Pancreas (tissue), 10 donors: Measurements from ENCODE around the gene ASB10. TPM values are rescaled to one million over a fixed set of nuclear protein-coding genes. Genes with fewer than 3 reads are reported as not detected.

Source experiments
- ATAC-seq, 4 donors: fragments of 200-7000 bp; cut with Tn5 transposase; one replicate each; pipeline versions ENCODE4 v1.8.0 to v1.9.1; 2020; ENCODE audit warnings: mild to moderate bottlenecking in 4 of 4, moderate library complexity in 4 of 4
- DNase-seq, 6 donors: peaks; one replicate each; pipeline ENCODE4 v3.0.0-alpha.2; 2020
- FAIRE-seq: peaks from 2 replicates; lab custom pipeline; 2012; peaks lifted over from hg19 to GRCh38; lab: Jason Lieb, UNC
- H3K27ac ChIP-seq, 4 donors: fragments of 200-600 bp; sonication (generic); 1 replicate in 3 of 4; 2 replicates in 1 of 4; pipeline versions ENCODE4 v1.5.0 to v1.8.0; 2020
- H3K27me3 ChIP-seq, 4 donors: fragments of 200-600 bp; one replicate each; pipeline ENCODE4 v1.8.0; 2021
- H3K36me3 ChIP-seq, 3 donors: fragments of 200-600 bp; sonication (generic) in 1 of 3; one replicate each; pipeline versions ENCODE4 v1.5.0 to v1.8.0; 2020 to 2021
- H3K4me1 ChIP-seq, 3 donors: fragments of 200-600 bp; one replicate each; pipeline ENCODE4 v1.8.0; 2021
- H3K4me3 ChIP-seq, 4 donors: fragments of 200-600 bp; sonication (generic) in 2 of 4; one replicate each; pipeline versions ENCODE4 v1.5.0 to v1.8.0; 2020 to 2021
- H3K9me3 ChIP-seq, 4 donors: fragments of 200-600 bp; one replicate each; pipeline ENCODE4 v1.8.0; 2021
- WGBS, 2 donors: extraction: QIAGEN DNeasy Blood & Tissue Kit; methylation state at CpG; one replicate each; pipeline ENCODE4 v1.1.7; 2013; 5-methylcytosine and 5-hydroxymethylcytosine counted together
- intact Hi-C, 3 donors: fragments of 100-400 bp; cut with DNase I; formaldehyde crosslinking; loops; one replicate each; pipeline versions ENCODE4 v1.11.1 to v1.14.2; 2022
- polyA plus RNA-seq, 2 donors: library from polyadenylated mRNA; stranded (reverse); fragments of 200-250 nt; gene quantifications; one replicate each; pipeline ENCODE4 v1.2.3, GENCODE V29; 2013
- total RNA-seq, 6 donors: library from RNA; stranded (reverse); fragmentation: NEBNext Ultra II Directional in 4 of 6; extraction: Animal tissue kit (Norgen Biotek cat#: 25700) in 4 of 6; gene quantifications; one replicate each; pipeline versions ENCODE4 v1.2.1 to v1.2.4, GENCODE V29; 2021 to 2023
- TF ChIP-seq, protein P1 (sequence below), 4 donors: fragments of 200-600 bp; sonication (generic) in 3 of 4; IDR thresholded peaks; one replicate each; pipeline versions ENCODE4 v1.5.0 to v1.8.0; 2021; ENCODE audit warnings: antibody characterized with exemption in 4 of 4
- donor health status: healthy with polysubstance abuse.
- donor health status: DM: no; HTN: no; CAD: no; lungs with moderate emphysema.
- donor health status: DM: no; HTN: no; CAD: no.
- donor health status: control.
- donor health status: control.
- donor health status: Bipolar disorder and iron deficiency.
- donor health status: DM: yes; HTN: yes; CAD: no.
- donor health status: DM: no; HTN: no; CAD: no.
- donor health status: DM: no; HTN: no; CAD: no.
- donor health status: DM: yes; HTN: yes; CAD: no.

Gene ASB10
- total and polyA plus RNA-seq, 8 donors = not detected

DNA sequence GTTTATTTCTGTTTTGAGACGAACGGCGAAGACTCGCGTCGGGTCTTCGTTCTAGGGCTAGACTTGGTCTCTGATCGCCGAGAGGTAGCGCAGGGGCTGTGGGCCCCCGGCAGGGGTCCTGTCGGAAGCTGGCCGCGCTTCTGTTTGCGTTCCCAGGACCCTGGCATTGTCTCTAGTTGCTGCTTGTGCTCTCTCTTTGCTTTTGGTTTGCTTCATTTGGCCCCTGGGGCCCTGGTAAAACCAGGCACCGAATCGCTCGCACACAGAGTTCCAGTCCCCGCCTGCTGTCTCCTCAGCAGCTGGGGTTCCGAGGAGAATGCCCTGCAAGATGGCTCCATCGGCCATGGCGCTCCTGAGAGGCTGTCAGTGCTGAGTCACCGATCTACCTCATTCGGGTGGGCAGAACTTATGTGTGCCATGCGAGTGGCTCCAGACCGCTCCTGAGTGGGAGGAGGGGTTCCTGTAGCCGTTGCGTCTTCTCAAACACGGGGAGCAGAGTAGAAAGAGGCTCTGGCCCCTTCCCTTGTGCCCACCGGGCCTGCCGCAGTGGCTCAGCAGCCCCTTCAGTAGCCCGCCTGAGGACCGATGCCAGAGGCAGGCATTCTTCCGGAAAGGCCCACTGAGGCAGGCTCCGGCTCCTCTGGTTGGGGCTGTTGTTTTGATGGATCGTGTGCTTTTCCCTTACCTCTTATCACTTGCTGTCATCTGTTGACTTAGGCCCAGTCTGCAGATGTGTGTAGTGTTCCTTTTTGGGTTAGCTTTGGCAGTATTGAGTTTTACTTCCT lies 46.1 kb upstream of the ASB10 start:
- H3K4me3 ChIP-seq = peak overlapping the region; percentile 75 to 99 (median 98)
- H3K36me3 ChIP-seq = peaks cover 0 to 20% (median 4%) of the 10 kb centered on the region in 3 donors
- intact Hi-C loops = no loop called here
- TF ChIP-seq, protein P1, sequence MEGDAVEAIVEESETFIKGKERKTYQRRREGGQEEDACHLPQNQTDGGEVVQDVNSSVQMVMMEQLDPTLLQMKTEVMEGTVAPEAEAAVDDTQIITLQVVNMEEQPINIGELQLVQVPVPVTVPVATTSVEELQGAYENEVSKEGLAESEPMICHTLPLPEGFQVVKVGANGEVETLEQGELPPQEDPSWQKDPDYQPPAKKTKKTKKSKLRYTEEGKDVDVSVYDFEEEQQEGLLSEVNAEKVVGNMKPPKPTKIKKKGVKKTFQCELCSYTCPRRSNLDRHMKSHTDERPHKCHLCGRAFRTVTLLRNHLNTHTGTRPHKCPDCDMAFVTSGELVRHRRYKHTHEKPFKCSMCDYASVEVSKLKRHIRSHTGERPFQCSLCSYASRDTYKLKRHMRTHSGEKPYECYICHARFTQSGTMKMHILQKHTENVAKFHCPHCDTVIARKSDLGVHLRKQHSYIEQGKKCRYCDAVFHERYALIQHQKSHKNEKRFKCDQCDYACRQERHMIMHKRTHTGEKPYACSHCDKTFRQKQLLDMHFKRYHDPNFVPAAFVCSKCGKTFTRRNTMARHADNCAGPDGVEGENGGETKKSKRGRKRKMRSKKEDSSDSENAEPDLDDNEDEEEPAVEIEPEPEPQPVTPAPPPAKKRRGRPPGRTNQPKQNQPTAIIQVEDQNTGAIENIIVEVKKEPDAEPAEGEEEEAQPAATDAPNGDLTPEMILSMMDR (IDR thresholded peaks at IDR 0.05) = no peak
- 3 to 4% methylated on average over 36 of the region's 36 CpGs for WGBS, 2 donors
- H3K9me3 ChIP-seq = no peaks in the 10 kb centered on the region
- ATAC-seq (peak; percentile 51 to 72 (median 66)), DNase-seq (peak in 4 of 6 donors; percentile 45 to 74 (median 63)), FAIRE-seq (no peak)
- H3K27ac ChIP-seq = peak overlapping the region; percentile 30 to 83 (median 62)
- no peaks in the 10 kb centered on the region for H3K27me3 ChIP-seq
- peaks cover 5 to 15% (median 7%) of the 10 kb centered on the region in 3 donors for H3K4me1 ChIP-seq

DNA sequence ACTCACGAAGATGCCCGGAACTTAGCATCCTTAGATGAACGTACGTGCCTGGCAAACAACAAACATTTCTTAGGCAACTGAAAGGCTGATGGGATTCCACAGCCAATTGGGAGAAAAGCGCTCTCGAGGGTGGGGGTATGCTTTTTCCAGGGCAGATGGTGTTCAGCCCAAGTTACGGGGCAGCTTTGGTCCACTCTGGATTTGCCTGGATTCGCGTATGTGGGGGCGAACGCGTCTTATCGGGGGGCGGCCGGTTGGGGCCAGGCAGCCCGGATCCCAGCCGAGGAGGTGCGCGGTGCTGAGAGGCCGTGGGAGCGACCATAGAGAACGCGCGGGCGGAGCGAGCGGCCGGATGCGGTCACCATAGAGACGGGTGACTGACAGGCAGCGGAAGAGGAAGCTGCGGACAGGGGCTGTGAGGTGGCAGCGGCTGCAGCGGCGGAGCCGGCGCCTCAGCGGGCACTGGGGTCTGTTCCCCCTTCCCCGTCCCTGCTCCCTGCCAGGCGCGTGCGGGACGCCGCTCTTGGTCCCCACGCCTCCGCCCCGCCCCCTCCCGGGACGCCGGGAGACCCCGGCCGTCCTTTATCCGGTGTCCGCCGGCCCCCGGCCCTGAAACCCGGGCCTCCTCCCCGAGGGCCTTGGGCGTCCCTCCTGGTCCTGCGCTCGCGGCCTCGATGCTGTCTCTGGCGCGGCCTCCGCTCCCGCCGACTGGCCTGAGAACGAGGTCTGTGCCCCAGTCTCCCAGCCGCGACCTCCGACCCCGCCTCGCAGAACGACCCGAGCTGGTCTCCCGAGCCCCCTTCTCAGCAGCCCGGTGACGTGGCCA lies 45.3 kb upstream of the ASB10 start, which contains the start of gene CHPF2:
Gene CHPF2, plus strand, starts transcription at position 393 of the 826 bp plus-strand sequence. CDS start 1,529 bp downstream, outside the sequence.
- TF ChIP-seq, protein P1 (IDR thresholded peaks at IDR 0.05) = no peak
- peak; percentile 95 to 97 (median 96) for ATAC-seq
- Histone ChIP-seq H3K9me3 (no peaks in the 10 kb centered on the region), H3K27ac (peak within 1 kb of the TSS; percentile 30 to 83 (median 62)), H3K4me1 (peaks cover 5 to 19% (median 7%) of the 10 kb centered on the region in 3 donors), H3K36me3 (peaks cover 0 to 12% (median 1%) of the 10 kb centered on the region in 3 donors), H3K27me3 (no peaks in the 10 kb centered on the region), H3K4me3 (peak within 1 kb of the TSS; percentile 75 to 99 (median 98))
- no peak for FAIRE-seq
- 0 to 1% methylated on average over 59 to 79 of the region's 79 CpGs for WGBS, 2 donors
- DNase-seq = peak; percentile 89 to 96 (median 90)
- intact Hi-C loops = no loop called here

GRCh38 chr7:151231080-151231479 lies 44.0 kb upstream of the ASB10 start:
- WGBS, 2 donors = 65 to 73% methylated on average over 1 of the region's 1 CpG
- TF ChIP-seq, protein P1 (IDR thresholded peaks at IDR 0.05) = no peak

DNA sequence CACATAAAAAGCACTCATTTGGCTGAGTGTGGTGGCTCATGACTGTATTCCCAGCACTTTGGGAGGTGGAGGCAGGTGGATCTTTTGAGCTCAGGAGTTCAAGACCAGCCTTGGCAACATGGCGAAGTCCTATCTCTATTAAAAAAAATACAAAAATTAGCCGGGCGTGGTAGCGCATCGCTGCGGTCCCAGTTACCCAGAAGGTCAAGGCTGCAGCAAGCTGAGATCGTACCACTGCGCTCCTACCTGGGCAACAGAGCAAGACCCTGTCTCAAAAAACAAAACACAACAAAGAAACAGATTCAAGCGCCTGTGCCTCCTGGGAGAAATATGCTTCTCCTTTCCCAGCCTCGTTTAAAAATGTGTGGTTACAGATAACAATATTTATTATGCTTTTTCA lies 42.2 kb upstream of the ASB10 start:
- TF ChIP-seq, protein P1 (IDR thresholded peaks at IDR 0.05) = no peak
- peaks cover 0 to 5% (median 0%) of the 10 kb centered on the region in 3 donors for H3K36me3 ChIP-seq
- intact Hi-C loops = no loop called here
- H3K9me3 ChIP-seq = no peaks in the 10 kb centered on the region
- H3K27ac ChIP-seq = no peak overlapping the region
- no peaks in the 10 kb centered on the region for H3K27me3 ChIP-seq
- peaks cover 5 to 32% (median 6%) of the 10 kb centered on the region in 3 donors for H3K4me1 ChIP-seq
- 79 to 85% methylated on average over 10 of the region's 10 CpGs for WGBS, 2 donors
- no peak overlapping the region for H3K4me3 ChIP-seq
- no peak for FAIRE-seq
- DNase-seq = no peak
- ATAC-seq = no peak

More at GRCh38 chr7:151231080-151231479, 44.0 kb upstream of the ASB10 start:
- ATAC-seq (no peak), DNase-seq (no peak), FAIRE-seq (no peak)
- Histone ChIP-seq H3K36me3 (peaks cover 0 to 5% (median 0%) of the 10 kb centered on the region in 3 donors), H3K9me3 (no peaks in the 10 kb centered on the region), H3K4me3 (no peak overlapping the region), H3K4me1 (peaks cover 5 to 23% (median 7%) of the 10 kb centered on the region in 3 donors), H3K27ac (no peak overlapping the region), H3K27me3 (no peaks in the 10 kb centered on the region)
- intact Hi-C loops = no loop called here
